ENCODE measurements around the gene IL4.
"Not testable (repeated sequence)": the region's sequence is repeated elsewhere in the genome, so short reads cannot be mapped to it uniquely, and the experiment has no call there.

The IL4 gene

DNA sequence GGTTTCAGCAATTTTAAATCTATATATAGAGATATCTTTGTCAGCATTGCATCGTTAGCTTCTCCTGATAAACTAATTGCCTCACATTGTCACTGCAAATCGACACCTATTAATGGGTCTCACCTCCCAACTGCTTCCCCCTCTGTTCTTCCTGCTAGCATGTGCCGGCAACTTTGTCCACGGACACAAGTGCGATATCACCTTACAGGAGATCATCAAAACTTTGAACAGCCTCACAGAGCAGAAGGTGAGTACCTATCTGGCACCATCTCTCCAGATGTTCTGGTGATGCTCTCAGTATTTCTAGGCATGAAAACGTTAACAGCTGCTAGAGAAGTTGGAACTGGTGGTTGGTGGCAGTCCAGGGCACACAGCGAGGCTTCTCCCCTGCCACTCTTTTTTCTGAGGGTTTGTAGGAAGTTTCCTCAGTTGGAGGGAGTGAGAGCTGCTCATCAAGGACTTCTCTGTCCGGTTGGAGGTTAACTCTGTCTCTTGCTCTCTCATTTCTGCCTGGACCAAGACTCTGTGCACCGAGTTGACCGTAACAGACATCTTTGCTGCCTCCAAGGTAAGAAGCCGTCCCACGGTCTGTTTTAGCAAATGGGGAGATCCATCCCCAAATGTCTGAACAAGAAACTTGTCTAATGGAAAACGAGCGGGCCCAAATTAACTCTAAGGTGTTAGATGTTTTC is at the start of gene IL4:
Gene IL4 (plus strand): TSS at position 51 of the 692 bp plus-strand sequence. CDS start 62 bp downstream, at position 113.
- no peak for DNase-seq

- no peak for DNase-seq
These were observed 46.3 kb upstream of the IL4 start for GRCh38 chr5:132627470-132627869.

- DNase-seq = no peak
These were observed 45.0 kb upstream of the IL4 start for GRCh38 chr5:132628814-132629213.

DNA sequence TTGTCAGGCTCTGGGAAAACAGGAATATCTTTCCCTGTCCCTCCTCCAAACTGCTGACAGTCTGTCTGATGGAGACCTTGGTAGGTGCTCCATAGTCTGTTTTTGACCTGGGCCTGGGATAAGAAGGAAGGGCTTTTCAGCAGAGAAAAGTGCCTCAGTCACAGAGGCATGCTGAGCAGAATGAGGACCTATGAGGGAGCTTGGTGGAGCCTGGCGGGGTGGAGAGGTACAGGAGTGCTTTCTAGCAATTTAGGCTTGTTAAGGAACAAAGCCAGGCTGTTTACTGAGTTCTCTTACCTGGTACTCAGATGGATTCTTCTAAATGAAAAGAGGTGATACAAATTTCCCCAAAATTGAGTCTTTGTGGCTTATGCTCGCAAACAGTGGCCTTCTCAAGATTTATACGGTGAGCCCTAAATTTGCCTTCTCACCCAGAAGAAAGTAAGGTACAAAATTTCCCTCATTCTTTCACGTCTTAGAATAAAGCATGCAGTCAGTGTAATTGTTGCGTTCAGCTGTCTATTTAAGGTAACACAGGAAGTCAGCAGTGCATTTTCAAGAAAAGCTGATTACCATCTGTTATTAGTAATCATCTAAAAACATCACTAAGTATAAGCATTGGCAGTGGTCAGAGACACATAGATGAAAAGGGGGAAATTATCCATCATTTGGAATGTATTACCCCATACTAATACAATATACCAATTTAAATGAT is 44.4 kb upstream of the IL4 start:
- no peak for DNase-seq

GRCh38 chr5:132633587-132633986 is 40.2 kb upstream of the IL4 start:
- not testable (repeated sequence) for DNase-seq

DNA sequence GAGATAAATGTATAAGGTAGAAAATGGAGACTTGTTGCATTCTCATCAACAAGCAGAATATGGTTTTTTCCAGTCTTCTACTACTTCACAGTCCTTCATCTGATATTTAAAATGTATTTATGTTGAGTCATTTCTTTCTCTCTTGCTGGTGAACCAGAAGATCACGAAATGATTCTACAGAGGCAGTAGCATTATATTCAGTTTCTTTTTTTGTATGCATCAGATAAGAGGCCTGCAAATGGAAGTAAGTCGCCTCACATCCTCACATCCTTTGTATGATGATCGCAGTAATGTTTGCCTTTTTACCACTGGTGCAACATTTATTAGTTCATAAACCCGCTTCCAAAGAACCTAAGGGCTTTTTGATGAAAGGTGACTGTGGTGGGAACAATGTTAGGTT is 37.9 kb upstream of the IL4 start:
- no peak for DNase-seq

- DNase-seq = no peak
These were observed 36.5 kb upstream of the IL4 start for GRCh38 chr5:132637241-132637640.

GRCh38 chr5:132639706-132640130 is 34.1 kb upstream of the IL4 start:
- no peak for DNase-seq

GRCh38 chr5:132640613-132641012 is 33.2 kb upstream of the IL4 start:
- DNase-seq = no peak

DNA sequence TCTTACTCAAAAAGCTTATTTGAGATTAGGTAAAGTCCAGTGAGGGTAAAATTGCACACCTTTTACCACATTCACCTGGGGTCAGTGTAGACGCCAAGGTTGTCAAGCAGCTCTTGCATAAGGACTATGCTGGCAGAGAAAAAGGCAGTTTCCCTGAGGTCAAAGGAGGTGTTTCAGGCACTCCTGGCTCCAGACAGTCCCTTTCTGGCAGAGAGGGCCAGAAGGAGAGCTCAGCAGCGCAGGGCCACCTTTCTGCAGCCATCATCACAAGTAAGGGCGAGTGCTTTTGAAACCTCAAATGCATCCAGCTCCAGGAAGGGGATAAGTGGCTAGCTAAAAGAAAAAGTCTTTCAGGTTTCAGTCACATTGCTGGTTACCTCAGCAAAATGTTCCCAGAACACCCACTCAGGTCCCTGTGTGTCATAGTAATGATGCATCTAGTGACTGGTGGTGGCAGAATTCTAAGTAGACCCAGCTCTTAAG is 32.5 kb upstream of the IL4 start:
- DNase-seq = peak; percentile 61

GRCh38 chr5:132641841-132642240 is 31.9 kb upstream of the IL4 start:
- DNase-seq = no peak

DNA sequence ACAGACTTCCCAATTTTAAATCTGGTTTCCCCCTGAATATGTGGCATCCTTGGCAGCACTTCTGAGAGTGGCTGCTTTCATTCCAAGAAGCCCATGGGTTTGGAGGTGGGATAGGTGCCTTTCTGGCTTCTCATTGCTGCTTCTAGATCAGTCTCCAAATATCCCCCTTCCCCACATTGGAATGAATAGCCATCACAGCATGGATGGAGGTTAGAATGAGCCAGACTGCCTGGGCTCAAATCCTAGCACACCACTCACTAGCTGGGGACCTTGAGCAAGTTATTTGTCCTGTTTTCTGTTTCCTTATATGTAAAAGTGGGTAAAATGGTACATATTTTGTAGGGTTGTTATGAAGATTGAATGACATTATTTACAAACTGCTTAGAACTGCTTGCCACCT is 29.6 kb upstream of the IL4 start:
- DNase-seq = no peak

GRCh38 chr5:132646583-132647266 is 27.1 kb upstream of the IL4 start:
- no peak for DNase-seq

GRCh38 chr5:132647473-132647872 is 26.3 kb upstream of the IL4 start:
- DNase-seq = no peak

GRCh38 chr5:132648355-132648754 is 25.4 kb upstream of the IL4 start:
- no peak for DNase-seq

DNA sequence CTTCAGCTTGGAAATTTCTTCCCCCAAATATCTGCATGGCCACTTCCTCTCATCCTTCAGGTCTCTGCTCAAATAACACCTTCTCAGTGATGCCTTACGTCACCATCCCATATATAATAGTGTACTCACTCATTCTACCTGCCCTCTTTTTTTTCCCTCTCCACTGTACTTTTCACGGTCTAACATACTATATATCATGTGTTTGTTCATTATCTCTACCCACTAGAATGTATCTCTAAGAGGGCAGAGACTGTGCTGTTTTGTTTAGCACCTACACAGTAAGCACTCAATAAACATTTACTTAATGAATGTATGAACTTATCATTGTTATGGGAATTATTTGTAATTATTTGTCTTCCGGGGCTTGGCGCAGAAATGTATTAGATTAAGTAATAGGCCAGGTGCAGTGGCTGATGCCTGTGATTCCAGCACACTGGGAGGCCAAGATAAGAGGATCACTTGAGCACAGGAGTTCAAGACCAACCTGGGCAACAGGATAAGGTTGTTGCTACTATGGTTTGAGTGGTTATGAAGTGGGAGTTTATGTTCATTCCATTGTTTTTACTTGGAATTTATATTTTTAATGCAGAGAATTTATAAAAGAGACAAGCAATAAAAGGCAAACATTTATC is 21.8 kb upstream of the IL4 start:
- no peak for DNase-seq

- no peak for DNase-seq
These were observed 20.1 kb upstream of the IL4 start for GRCh38 chr5:132653716-132654115.

- DNase-seq = peak; percentile 38
These were observed 17.7 kb upstream of the IL4 start for GRCh38 chr5:132655821-132656773.

GRCh38 chr5:132656774-132657355 is 16.9 kb upstream of the IL4 start:
- no peak for DNase-seq

DNA sequence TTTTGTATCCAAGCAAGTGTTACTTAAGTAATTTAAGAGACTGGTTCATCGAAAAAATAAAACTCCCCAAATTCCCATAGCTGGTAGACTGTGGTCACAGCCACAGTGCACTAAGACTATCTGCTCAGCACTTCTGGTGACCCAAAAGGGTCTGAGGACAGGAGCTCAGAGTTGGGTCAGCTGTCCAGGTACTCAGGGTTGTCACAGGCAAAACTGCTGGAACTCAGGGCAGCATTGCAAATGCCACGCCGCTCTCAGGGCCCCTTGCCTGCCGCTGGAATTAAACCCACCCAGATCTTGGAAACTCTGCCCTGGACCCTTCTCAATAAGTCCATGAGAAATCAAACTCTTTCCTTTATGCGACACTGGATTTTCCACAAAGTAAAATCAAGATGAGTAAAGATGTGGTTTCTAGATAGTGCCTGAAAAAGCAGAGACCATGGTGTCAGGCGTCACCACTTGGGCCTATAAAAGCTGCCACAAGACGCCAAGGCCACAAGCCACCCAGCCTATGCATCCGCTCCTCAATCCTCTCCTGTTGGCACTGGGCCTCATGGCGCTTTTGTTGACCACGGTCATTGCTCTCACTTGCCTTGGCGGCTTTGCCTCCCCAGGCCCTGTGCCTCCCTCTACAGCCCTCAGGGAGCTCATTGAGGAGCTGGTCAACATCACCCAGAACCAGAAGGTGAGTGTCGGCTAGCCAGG is 16.0 kb upstream of the IL4 start, which contains the start of gene IL13:
Gene IL13 (plus strand): TSS at position 498 of the 705 bp plus-strand sequence. CDS start 14 bp downstream, at position 512.
- DNase-seq = no peak

All from stimulated activated CD4-positive, alpha-beta T cell treated with anti-CD3 and anti-CD28 coated beads, Interleukin-4, amount 100 ng/mL, for 24 hours (primary cell).